ENCODE data around the gene EVL. TPM values are rescaled to one million over a fixed set of nuclear protein-coding genes. Genes with fewer than 3 reads are reported as not detected.

Gene EVL
- total and polyA plus RNA-seq, 2 of the 8 experiments (the other 6 are each of a cell fraction or from before 2014, with no cell fraction given): 30.7 to 64.6 TPM

GRCh38 chr14:100052819-100053218 is 12.4 kb upstream of the EVL start:
- no peak overlapping the region for H3K4ac ChIP-seq (replicated peaks; ENCODE audit: insufficient read length, low read depth, low read length)
- H2AK5ac ChIP-seq (ENCODE audit: low read depth, low read length): no peak overlapping the region
- H3K79me1 ChIP-seq (ENCODE audit: low read depth, low read length): peaks cover 2% of the 10 kb centered on the region; the same call in 1 of the 2 replicates
- no peak overlapping the region for H4K5ac ChIP-seq (ENCODE audit: insufficient read length, low read depth, low read length)
- H3K79me2 ChIP-seq (ENCODE audit: control insufficient read depth in 1 of 2, insufficient read depth in 2 of 2, low read length in 2 of 2): 0 out of 4 replicates have a peak, but pooled peaks cover 0 to 3% of the 10 kb centered on the region in 2 experiments
- H3K36me3 ChIP-seq (ENCODE audit: control insufficient read depth in 2 of 4, insufficient read depth in 4 of 4, low read length in 3 of 4): no peaks in the 10 kb centered on the region
- ChIA-PET CTCF (ENCODE audit: partially characterized antibody) (interaction anchor here (1.1 to 2.1 kb wide), 4 partner anchors 15 to 55 kb away, joined by 4 to 5 read pairs (median 4); no protein-coding TSS in a partner anchor), POLR2A (ENCODE audit: partially characterized antibody) (no interaction called here)
- no peak overlapping the region for H3K18ac ChIP-seq (ENCODE audit: extremely low read depth, low read length)
- peaks cover 0 to 2% of the 10 kb centered on the region in 2 experiments for H4K20me1 ChIP-seq (replicated peaks in 1 of 2; ENCODE audit: control insufficient read depth in 1 of 2, insufficient read depth in 2 of 2, low read length in 2 of 2)
- H2AFZ ChIP-seq (ENCODE audit: low read length): no peak overlapping the region
- H2BK120ac ChIP-seq (replicated peaks; ENCODE audit: low read depth, low read length): no peak overlapping the region
- H3K9ac ChIP-seq (replicated peaks in 1 of 4; ENCODE audit: extremely low read depth in 1 of 4, low read depth in 3 of 4, low read length in 3 of 4): no peak overlapping the region
- H4K91ac ChIP-seq (replicated peaks; ENCODE audit: insufficient read length, low read length): no peak overlapping the region
- no peaks in the 10 kb centered on the region for H3K23me2 ChIP-seq (ENCODE audit: low read depth, low read length)
- H2BK12ac ChIP-seq (ENCODE audit: low read depth, low read length): no peak overlapping the region
- H3K56ac ChIP-seq (replicated peaks; ENCODE audit: insufficient read length, low read depth, low read length): no peak overlapping the region
- no peak overlapping the region for H2BK20ac ChIP-seq (ENCODE audit: low read length)
- no peak overlapping the region for H3K27ac ChIP-seq (ENCODE audit: low read depth, low read length)
- DNase-seq (ENCODE audit: low read depth in 1 of 2, low spot score in 2 of 2): no peak
- WGBS, 2 experiments (ENCODE audit: extremely low coverage in 1 of 2, insufficient coverage in 1 of 2, insufficient read length in 1 of 2, insufficient replicate concordance in 2 of 2, low coverage in 1 of 2, low lambda C conversion rate in 2 of 2, missing lambda C conversion rate in 1 of 2): 42% methylated on average over 2 of the region's 2 CpGs; no CpG with 5 or more reads in 1 of the 2 experiments
- no peak for FAIRE-seq
- H3K9me3 ChIP-seq (ENCODE audit: insufficient read depth in 2 of 2, low read depth in 1 of 2, low read length in 1 of 2): no peaks in the 10 kb centered on the region
- H2BK5ac ChIP-seq (ENCODE audit: low read depth, low read length): no peak overlapping the region
- H2BK15ac ChIP-seq (ENCODE audit: low read length): no peak overlapping the region
- H3K23ac ChIP-seq (ENCODE audit: insufficient read length): no peak overlapping the region
- H3K27me3 ChIP-seq (replicated peaks in 1 of 4; ENCODE audit: control insufficient read depth in 3 of 4, extremely low read depth in 1 of 4, insufficient read depth in 3 of 4, low read length in 3 of 4): no peaks in the 10 kb centered on the region
- no peak overlapping the region for H4K8ac ChIP-seq (ENCODE audit: extremely low read depth, insufficient read depth, low read length)
- H3K4me2 ChIP-seq (ENCODE audit: insufficient read depth in 1 of 2, low read depth in 2 of 2, low read length in 2 of 2): no peak overlapping the region
- H3K4me3 ChIP-seq (ENCODE audit: extremely low read depth in 1 of 4, insufficient read depth in 2 of 4, low read depth in 3 of 4, low read length in 4 of 4): no peak overlapping the region
- no peak overlapping the region for H3K14ac ChIP-seq (ENCODE audit: insufficient read length)
- no peaks in the 10 kb centered on the region for H3K4me1 ChIP-seq (replicated peaks in 1 of 4; ENCODE audit: control insufficient read depth in 3 of 4, insufficient read depth in 4 of 4, low read length in 3 of 4)
- TF ChIP-seq CHD2 (IDR thresholded peaks at IDR 0.05; ENCODE audit: low read length) (no peak), PHF8 (conservative IDR thresholded peaks at IDR 0.05; ENCODE audit: low read depth, low read length) (no peak), ATF2 (IDR thresholded peaks at IDR 0.05; ENCODE audit: low read length) (no peak), EGR1 (IDR thresholded peaks at IDR 0.05; ENCODE audit: borderline replicate concordance, low read depth, low read length) (no peak), GTF2F1 (IDR thresholded peaks at IDR 0.05; ENCODE audit: borderline replicate concordance, low read depth, low read length) (no peak), SIX5 (IDR thresholded peaks at IDR 0.05; ENCODE audit: low read depth, low read length) (no peak), CTCF (IDR thresholded peaks at IDR 0.05; ENCODE audit: control extremely low read depth in 1 of 3, insufficient read depth in 1 of 3, low read depth in 1 of 3, low read length in 3 of 3) (no peak), RBBP5 (IDR thresholded peaks at IDR 0.05; ENCODE audit: borderline replicate concordance, low read depth, low read length) (no peak), RFX5 (IDR thresholded peaks at IDR 0.05; ENCODE audit: borderline replicate concordance, low read depth, low read length) (no peak), BACH1 (IDR thresholded peaks at IDR 0.05; ENCODE audit: low read length) (no peak)

All from H1 (cell line).